B cell (primary cell): Measurements from ENCODE around the gene PITPNM1.

Source experiments
- CTCF ChIP-seq: fragments of 200-600 bp; IDR thresholded peaks from one replicate; pipeline ENCODE4 v1.8.0; 2022; ENCODE audit warnings: antibody characterized with exemption, mild to moderate bottlenecking
- EZH2 ChIP-seq: IDR thresholded peaks from 2 replicates; pipeline ENCODE4 v1.6.1; 2012; ENCODE audit warnings: borderline replicate concordance, low read depth, mild to moderate bottlenecking, moderate library complexity, low read length; ENCODE audit not compliant: insufficient read depth, poor library complexity, severe bottlenecking

- TF ChIP-seq CTCF (no peak), EZH2 (no peak)
These were observed 886 bp downstream of the PITPNM1 start for GRCh38 chr11:67504005-67504949.
